PFSK-1 (cell line): ENCODE data around the gene TSPO2.

Experiments
- FOXP2 ChIP-seq: optimal IDR thresholded peaks from 2 replicates; pipeline ENCODE3; 2011; ENCODE audit warnings: borderline replicate concordance, control low read depth, inconsistent platforms; ENCODE audit not compliant: insufficient read depth; ENCODE audit errors: extremely low read length, extremely low read depth
- POLR2AphosphoS5 ChIP-seq: IDR thresholded peaks from 2 replicates; pipeline ENCODE4 v1.6.1; 2012; ENCODE audit warnings: low read depth, mild to moderate bottlenecking, control low read depth, low read length, moderate library complexity
- SIN3A ChIP-seq: IDR thresholded peaks from 2 replicates; pipeline ENCODE4 v1.6.1; 2012; ENCODE audit warnings: mild to moderate bottlenecking, low read length, moderate library complexity, borderline replicate concordance; ENCODE audit not compliant: insufficient read depth
- TAF1 ChIP-seq: IDR thresholded peaks from 2 replicates; pipeline ENCODE4 v1.6.1; 2012; ENCODE audit warnings: low read length, control low read depth, borderline replicate concordance; ENCODE audit not compliant: insufficient read depth
- TF ChIP-seq, protein P1 (sequence below), 2 experiments: IDR thresholded peaks; 2 replicates each; pipeline versions ENCODE4 v1.6.1 to v1.8.0; 2011 to 2012; ENCODE audit warnings: low read depth in 2 of 2, low read length in 2 of 2, control low read depth in 1 of 2, inconsistent platforms in 1 of 2, mild to moderate bottlenecking in 1 of 2, moderate library complexity in 1 of 2; ENCODE audit not compliant: insufficient read depth in 1 of 2

Gene TSPO2

DNA sequence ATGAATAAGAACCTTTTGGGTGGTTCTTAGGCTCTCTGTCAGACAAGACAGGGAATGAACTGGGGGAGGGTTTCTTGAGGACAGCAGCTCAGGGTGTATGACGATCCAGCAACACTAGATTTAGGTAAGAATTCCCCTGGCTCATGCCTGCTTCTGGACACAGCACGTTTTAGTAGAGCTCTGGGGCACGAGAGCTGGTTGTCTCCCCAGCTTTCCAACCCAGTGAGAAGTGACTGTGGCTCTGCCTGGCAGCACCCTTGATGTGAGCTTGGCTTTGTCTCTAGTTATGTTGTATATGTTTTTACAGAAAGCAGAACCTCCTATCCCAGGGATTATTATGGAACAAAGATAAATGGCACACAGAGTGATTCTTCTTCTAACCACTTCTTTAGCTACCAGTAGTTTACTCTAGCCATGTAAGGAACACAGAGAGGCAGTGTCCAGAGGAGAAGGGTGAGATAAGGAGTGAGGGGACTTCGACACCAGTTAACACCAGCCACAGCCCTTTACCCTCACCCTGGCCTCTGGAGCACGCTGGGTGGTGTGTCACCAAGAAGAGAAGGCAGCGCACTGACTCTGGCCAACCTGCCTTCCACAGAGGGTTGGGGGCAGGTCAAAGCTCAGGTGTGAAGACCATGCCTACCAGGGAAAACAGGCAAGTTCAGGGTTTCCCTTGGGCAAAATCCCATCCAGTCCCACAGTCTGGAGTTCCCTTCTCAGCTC is 14.7 kb downstream of the TSPO2 start:
- TF ChIP-seq FOXP2 (no peak), TAF1 (no peak)

DNA sequence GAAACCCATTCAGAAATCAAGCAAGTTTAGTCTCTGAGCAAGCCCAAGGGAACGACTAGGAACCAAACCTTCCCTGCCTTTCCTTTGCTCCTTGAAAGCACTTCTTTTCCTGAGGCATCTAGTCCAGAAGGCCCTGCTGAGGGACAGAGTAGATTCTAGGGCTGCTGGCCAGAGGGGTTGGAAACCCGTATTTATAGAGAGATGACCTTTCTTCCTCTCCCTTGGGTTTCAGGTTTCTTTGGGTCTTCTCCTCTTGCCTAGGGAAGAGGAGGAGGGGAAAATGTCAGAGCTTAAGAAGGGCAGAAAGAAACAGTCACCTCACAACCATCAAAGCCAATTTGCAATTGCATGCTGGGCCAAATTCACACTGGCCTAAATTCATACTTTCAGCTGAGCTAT is 16.5 kb downstream of the TSPO2 start:
- TF ChIP-seq POLR2AphosphoS5 (no peak), SIN3A (no peak), FOXP2 (no peak), TAF1 (no peak)
- TF ChIP-seq, protein P1, sequence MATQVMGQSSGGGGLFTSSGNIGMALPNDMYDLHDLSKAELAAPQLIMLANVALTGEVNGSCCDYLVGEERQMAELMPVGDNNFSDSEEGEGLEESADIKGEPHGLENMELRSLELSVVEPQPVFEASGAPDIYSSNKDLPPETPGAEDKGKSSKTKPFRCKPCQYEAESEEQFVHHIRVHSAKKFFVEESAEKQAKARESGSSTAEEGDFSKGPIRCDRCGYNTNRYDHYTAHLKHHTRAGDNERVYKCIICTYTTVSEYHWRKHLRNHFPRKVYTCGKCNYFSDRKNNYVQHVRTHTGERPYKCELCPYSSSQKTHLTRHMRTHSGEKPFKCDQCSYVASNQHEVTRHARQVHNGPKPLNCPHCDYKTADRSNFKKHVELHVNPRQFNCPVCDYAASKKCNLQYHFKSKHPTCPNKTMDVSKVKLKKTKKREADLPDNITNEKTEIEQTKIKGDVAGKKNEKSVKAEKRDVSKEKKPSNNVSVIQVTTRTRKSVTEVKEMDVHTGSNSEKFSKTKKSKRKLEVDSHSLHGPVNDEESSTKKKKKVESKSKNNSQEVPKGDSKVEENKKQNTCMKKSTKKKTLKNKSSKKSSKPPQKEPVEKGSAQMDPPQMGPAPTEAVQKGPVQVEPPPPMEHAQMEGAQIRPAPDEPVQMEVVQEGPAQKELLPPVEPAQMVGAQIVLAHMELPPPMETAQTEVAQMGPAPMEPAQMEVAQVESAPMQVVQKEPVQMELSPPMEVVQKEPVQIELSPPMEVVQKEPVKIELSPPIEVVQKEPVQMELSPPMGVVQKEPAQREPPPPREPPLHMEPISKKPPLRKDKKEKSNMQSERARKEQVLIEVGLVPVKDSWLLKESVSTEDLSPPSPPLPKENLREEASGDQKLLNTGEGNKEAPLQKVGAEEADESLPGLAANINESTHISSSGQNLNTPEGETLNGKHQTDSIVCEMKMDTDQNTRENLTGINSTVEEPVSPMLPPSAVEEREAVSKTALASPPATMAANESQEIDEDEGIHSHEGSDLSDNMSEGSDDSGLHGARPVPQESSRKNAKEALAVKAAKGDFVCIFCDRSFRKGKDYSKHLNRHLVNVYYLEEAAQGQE (IDR thresholded peaks at IDR 0.05; ENCODE audit: insufficient read depth in 1 of 2, low read depth in 2 of 2, low read length in 2 of 2) = no peak

DNA sequence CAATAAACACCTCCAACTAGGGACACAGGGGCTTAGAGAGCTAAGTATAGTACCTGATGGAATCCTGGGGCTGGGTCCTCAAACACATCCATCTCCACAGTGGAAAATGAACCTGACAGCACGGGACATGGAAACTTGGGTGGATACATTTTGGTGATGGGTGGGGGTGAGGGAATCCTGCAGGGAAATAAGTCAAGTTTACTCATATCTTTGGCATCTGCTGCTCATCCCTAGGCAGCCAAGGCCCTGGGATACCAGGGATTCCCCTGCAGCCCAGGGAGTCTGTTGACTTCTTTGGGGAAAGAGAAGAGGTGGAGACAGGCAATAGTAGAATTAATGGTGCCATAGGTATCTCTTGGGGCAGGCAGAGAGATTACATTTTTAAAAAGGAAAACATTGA is 17.3 kb downstream of the TSPO2 start:
- no peak for TF ChIP-seq FOXP2
- TF ChIP-seq TAF1 = no peak

DNA sequence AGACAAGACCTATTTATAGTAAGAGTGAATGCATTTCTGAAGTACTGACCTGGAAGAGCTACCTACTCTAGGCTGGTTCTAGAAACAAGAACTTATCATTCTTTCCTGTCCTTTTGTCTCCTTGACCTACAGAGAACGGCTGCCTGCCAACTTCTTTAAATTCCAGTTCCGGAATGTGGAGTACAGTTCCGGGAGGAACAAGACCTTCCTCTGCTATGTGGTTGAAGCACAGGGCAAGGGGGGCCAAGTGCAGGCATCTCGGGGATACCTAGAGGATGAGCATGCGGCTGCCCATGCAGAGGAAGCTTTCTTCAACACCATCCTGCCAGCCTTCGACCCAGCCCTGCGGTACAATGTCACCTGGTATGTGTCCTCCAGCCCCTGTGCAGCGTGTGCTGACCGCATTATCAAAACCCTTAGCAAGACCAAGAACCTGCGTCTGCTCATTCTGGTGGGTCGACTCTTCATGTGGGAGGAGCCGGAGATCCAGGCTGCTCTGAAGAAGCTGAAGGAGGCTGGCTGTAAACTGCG is 19.0 kb downstream of the TSPO2 start:
- TF ChIP-seq, protein P1 (IDR thresholded peaks at IDR 0.05; ENCODE audit: insufficient read depth in 1 of 2, low read depth in 2 of 2, low read length in 2 of 2) = no peak
- no peak for TF ChIP-seq SIN3A
- TF ChIP-seq POLR2AphosphoS5 = no peak
- no peak for TF ChIP-seq FOXP2
- TF ChIP-seq TAF1 = no peak

DNA sequence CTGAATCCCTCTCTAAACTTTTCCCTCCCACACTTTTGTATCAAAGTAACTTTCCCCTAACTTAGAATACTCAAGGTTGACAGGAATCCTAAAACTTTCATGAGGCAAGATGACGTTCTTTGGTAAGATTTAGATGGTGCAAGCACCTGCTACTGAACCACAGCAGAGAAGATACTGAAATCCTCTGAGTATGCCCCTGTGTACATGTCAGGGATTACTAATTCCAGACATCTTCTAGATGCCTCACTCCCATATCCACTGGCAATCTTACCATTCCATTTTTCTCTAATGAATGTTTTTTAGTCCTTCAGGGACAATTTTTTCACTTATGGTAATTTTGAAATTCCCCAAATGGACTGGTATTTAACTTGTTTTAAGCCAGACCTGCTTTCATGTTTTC is 19.8 kb downstream of the TSPO2 start:
- TF ChIP-seq FOXP2 (no peak), TAF1 (no peak), POLR2AphosphoS5 (no peak), SIN3A (no peak)
- TF ChIP-seq, protein P1 (IDR thresholded peaks at IDR 0.05; ENCODE audit: insufficient read depth in 1 of 2, low read depth in 2 of 2, low read length in 2 of 2) = no peak

DNA sequence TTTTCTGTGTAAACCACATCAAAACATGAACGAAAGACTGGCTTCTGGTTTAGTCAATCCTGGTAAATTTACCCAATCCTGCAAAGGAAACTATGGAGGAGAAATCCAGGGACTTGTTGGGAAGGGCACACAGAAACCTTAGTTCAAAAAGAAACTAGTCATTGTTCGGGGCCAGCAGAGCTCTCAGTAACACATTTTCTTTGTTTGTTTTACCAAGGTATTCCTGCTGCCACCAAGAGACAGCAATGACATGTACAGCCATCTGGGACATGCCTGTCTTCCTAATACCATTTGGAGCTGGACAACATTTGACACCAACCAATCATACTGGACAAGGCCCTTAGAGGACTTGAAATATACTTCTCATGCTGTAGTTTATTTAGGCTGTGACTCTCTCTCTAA is 21.6 kb downstream of the TSPO2 start:
- TF ChIP-seq FOXP2 = no peak
- no peak for TF ChIP-seq SIN3A
- no peak for TF ChIP-seq TAF1
- TF ChIP-seq, protein P1 (IDR thresholded peaks at IDR 0.05; ENCODE audit: insufficient read depth in 1 of 2, low read depth in 2 of 2, low read length in 2 of 2) = no peak
- TF ChIP-seq POLR2AphosphoS5 = no peak
